ENCODE data around the gene ETFA. TPM values are rescaled to one million over a fixed set of nuclear protein-coding genes. Genes with fewer than 3 reads are reported as not detected.
"Not testable (repeated sequence)": the region's sequence is repeated elsewhere in the genome, so short reads cannot be mapped to it uniquely, and the experiment has no call there.

Gene ETFA
- total RNA-seq, 1 experiment from 2014 or later, result 147 TPM

GRCh38 chr15:76321602-76322001 is 10.3 kb upstream of the ETFA start:
- no peak for DNase-seq

GRCh38 chr15:76321171-76321570 is 9.9 kb upstream of the ETFA start:
- no peaks in the 10 kb centered on the region for H3K36me3 ChIP-seq (replicated peaks; ENCODE audit: control insufficient read depth, insufficient read depth, low read length)
- H3K27me3 ChIP-seq (ENCODE audit: control insufficient read depth, insufficient read depth, low read length), result no peaks in the 10 kb centered on the region
- no peak overlapping the region for H3K4me3 ChIP-seq (ENCODE audit: insufficient read depth, low read depth, low read length)
- DNase-seq, result no peak

More at GRCh38 chr15:76321602-76322001, 10.3 kb upstream of the ETFA start:
- Histone ChIP-seq H3K27me3 (ENCODE audit: control insufficient read depth, insufficient read depth, low read length) (no peaks in the 10 kb centered on the region), H3K4me3 (ENCODE audit: insufficient read depth, low read depth, low read length) (no peak overlapping the region), H3K36me3 (replicated peaks; ENCODE audit: control insufficient read depth, insufficient read depth, low read length) (no peaks in the 10 kb centered on the region)

- H3K4me3 ChIP-seq (ENCODE audit: insufficient read depth, low read depth, low read length), result no peak overlapping the region
- no peaks in the 10 kb centered on the region for H3K27me3 ChIP-seq (ENCODE audit: control insufficient read depth, insufficient read depth, low read length)
- no peaks in the 10 kb centered on the region for H3K36me3 ChIP-seq (replicated peaks; ENCODE audit: control insufficient read depth, insufficient read depth, low read length)
- DNase-seq, result no peak
Measured at GRCh38 chr15:76320012-76320411, 8.7 kb upstream of the ETFA start.

- Histone ChIP-seq H3K27me3 (ENCODE audit: control insufficient read depth, insufficient read depth, low read length) (no peaks in the 10 kb centered on the region; the same call in 1 of the 2 replicates), H3K36me3 (replicated peaks; ENCODE audit: control insufficient read depth, insufficient read depth, low read length) (no peaks in the 10 kb centered on the region), H3K4me3 (ENCODE audit: insufficient read depth, low read depth, low read length) (no peak overlapping the region)
- DNase-seq, result no peak
Measured at GRCh38 chr15:76313731-76314130, 2.5 kb upstream of the ETFA start.

- not testable (repeated sequence) for DNase-seq; H3K36me3 ChIP-seq (replicated peaks; ENCODE audit: control insufficient read depth, insufficient read depth, low read length)
Measured at GRCh38 chr15:76313175-76313567, 1.9 kb upstream of the ETFA start.

GRCh38 chr15:76312540-76313174 is 1.4 kb upstream of the ETFA start:
- H3K4me3 ChIP-seq (ENCODE audit: insufficient read depth, low read depth, low read length), result no peak overlapping the region
- DNase-seq, result no peak
- no peaks in the 10 kb centered on the region for H3K36me3 ChIP-seq (replicated peaks; ENCODE audit: control insufficient read depth, insufficient read depth, low read length)
- no peaks in the 10 kb centered on the region; the same call in 1 of the 2 replicates for H3K27me3 ChIP-seq (ENCODE audit: control insufficient read depth, insufficient read depth, low read length)

More at GRCh38 chr15:76313175-76313567, 1.9 kb upstream of the ETFA start:
- H3K4me3 ChIP-seq (ENCODE audit: insufficient read depth, low read depth, low read length); H3K27me3 ChIP-seq (ENCODE audit: control insufficient read depth, insufficient read depth, low read length): not testable (repeated sequence)

- H3K27me3 ChIP-seq (ENCODE audit: control insufficient read depth, insufficient read depth, low read length), result no peaks in the 10 kb centered on the region; the same call in 1 of the 2 replicates
- peak overlapping the region; percentile 87 for H3K4me3 ChIP-seq (ENCODE audit: insufficient read depth, low read depth, low read length)
- no peaks in the 10 kb centered on the region for H3K36me3 ChIP-seq (replicated peaks; ENCODE audit: control insufficient read depth, insufficient read depth, low read length)
- no peak for DNase-seq
Measured at GRCh38 chr15:76310475-76311099, 682 bp downstream of the ETFA start.

- H3K4me3 ChIP-seq (ENCODE audit: insufficient read depth, low read depth, low read length), result no peak overlapping the region
- no peak for DNase-seq
Measured at GRCh38 chr15:76309601-76310330, 1.5 kb downstream of the ETFA start.

GRCh38 chr15:76303909-76304308 is 7.4 kb downstream of the ETFA start:
- H3K36me3 ChIP-seq (replicated peaks; ENCODE audit: control insufficient read depth, insufficient read depth, low read length), result no peaks in the 10 kb centered on the region
- no peaks in the 10 kb centered on the region for H3K27me3 ChIP-seq (ENCODE audit: control insufficient read depth, insufficient read depth, low read length)
- no peak for DNase-seq
- H3K4me3 ChIP-seq (ENCODE audit: insufficient read depth, low read depth, low read length), result no peak overlapping the region

More at GRCh38 chr15:76309601-76310330, 1.5 kb downstream of the ETFA start:
- Histone ChIP-seq H3K27me3 (ENCODE audit: control insufficient read depth, insufficient read depth, low read length) (no peaks in the 10 kb centered on the region; the same call in 1 of the 2 replicates), H3K36me3 (replicated peaks; ENCODE audit: control insufficient read depth, insufficient read depth, low read length) (no peaks in the 10 kb centered on the region)

GRCh38 chr15:76299786-76300185 is 11.5 kb downstream of the ETFA start:
- no peak overlapping the region for H3K4me3 ChIP-seq (ENCODE audit: insufficient read depth, low read depth, low read length)
- DNase-seq, result no peak
- no peaks in the 10 kb centered on the region for H3K27me3 ChIP-seq (ENCODE audit: control insufficient read depth, insufficient read depth, low read length)
- H3K36me3 ChIP-seq (replicated peaks; ENCODE audit: control insufficient read depth, insufficient read depth, low read length), result no peaks in the 10 kb centered on the region

GRCh38 chr15:76298986-76299385 is 12.3 kb downstream of the ETFA start:
- Histone ChIP-seq H3K27me3 (ENCODE audit: control insufficient read depth, insufficient read depth, low read length) (no peaks in the 10 kb centered on the region), H3K36me3 (replicated peaks; ENCODE audit: control insufficient read depth, insufficient read depth, low read length) (no peaks in the 10 kb centered on the region), H3K4me3 (ENCODE audit: insufficient read depth, low read depth, low read length) (no peak overlapping the region)
- DNase-seq, result no peak

GRCh38 chr15:76297951-76298350 is 13.3 kb downstream of the ETFA start:
- H3K4me3 ChIP-seq (ENCODE audit: insufficient read depth, low read depth, low read length); H3K36me3 ChIP-seq (replicated peaks; ENCODE audit: control insufficient read depth, insufficient read depth, low read length); DNase-seq; H3K27me3 ChIP-seq (ENCODE audit: control insufficient read depth, insufficient read depth, low read length): not testable (repeated sequence)

- no peaks in the 10 kb centered on the region for H3K36me3 ChIP-seq (replicated peaks; ENCODE audit: control insufficient read depth, insufficient read depth, low read length)
- DNase-seq, result no peak
- no peaks in the 10 kb centered on the region for H3K27me3 ChIP-seq (ENCODE audit: control insufficient read depth, insufficient read depth, low read length)
- no peak overlapping the region for H3K4me3 ChIP-seq (ENCODE audit: insufficient read depth, low read depth, low read length)
Measured at GRCh38 chr15:76296849-76297248, 14.4 kb downstream of the ETFA start.

- not testable (repeated sequence) for H3K4me3 ChIP-seq (ENCODE audit: insufficient read depth, low read depth, low read length); H3K27me3 ChIP-seq (ENCODE audit: control insufficient read depth, insufficient read depth, low read length); DNase-seq; H3K36me3 ChIP-seq (replicated peaks; ENCODE audit: control insufficient read depth, insufficient read depth, low read length)
Measured at GRCh38 chr15:76294463-76294862, 16.8 kb downstream of the ETFA start.

GRCh38 chr15:76293361-76293760 is 17.9 kb downstream of the ETFA start:
- H3K36me3 ChIP-seq (replicated peaks; ENCODE audit: control insufficient read depth, insufficient read depth, low read length), result no peaks in the 10 kb centered on the region
- no peak for DNase-seq
- H3K27me3 ChIP-seq (ENCODE audit: control insufficient read depth, insufficient read depth, low read length), result no peaks in the 10 kb centered on the region
- no peak overlapping the region for H3K4me3 ChIP-seq (ENCODE audit: insufficient read depth, low read depth, low read length)

Measured in H7 (cell line).